T-cell (primary cell): ENCODE results near the gene KLHDC2. TPM values are rescaled to one million over a fixed set of nuclear protein-coding genes. Genes with fewer than 3 reads are reported as not detected.

Experiments used
- ATAC-seq, 4 experiments: fragments of 200-7000 bp in 3 of 4; fragments of 150-1000 bp in 1 of 4; cut with Tn5 transposase; replicated peaks in 1 of 4; 1 replicate in 3 of 4; 2 replicates in 1 of 4; pipeline ENCODE4 v1.10.0; 2021; ENCODE audit warnings: moderate library complexity in 3 of 4, mild to moderate bottlenecking in 2 of 4, moderate number of reproducible peaks in 1 of 4
- CTCF ChIA-PET, 2 donors: fragments of 300-600 bp; sonication (Branson Sonifier 250); formaldehyde crosslinking; loops; one replicate each; lab custom pipeline; 2022; ENCODE audit warnings: antibody characterized with exemption in 2 of 2; lab: Charles Lee
- POLR2A ChIA-PET, 2 donors: fragments of 300-600 bp; sonication (Branson Sonifier 250); formaldehyde crosslinking; loops; one replicate each; lab custom pipeline; 2022; ENCODE audit warnings: antibody characterized with exemption in 2 of 2; lab: Charles Lee
- DNase-seq, 35 experiments: peaks; one replicate each; pipeline versions ENCODE4 v3.0.0 to v3.0.0-alpha.2; 2013 to 2023
- H3K27ac ChIP-seq: one replicate; pipeline ENCODE4 v1.5.1; 2013; ENCODE audit warnings: low read length
- H3K27me3 ChIP-seq, 2 experiments: replicated peaks in 1 of 2; 1 replicate in 1 of 2; 2 replicates in 1 of 2; pipeline versions ENCODE4 v1.6.1 to v1.7.0; 2013; ENCODE audit warnings: low read length in 1 of 2, mixed read lengths in 1 of 2; ENCODE audit not compliant: control insufficient read depth in 2 of 2, insufficient read depth in 2 of 2; ENCODE audit errors: extremely low read depth in 1 of 2
- H3K36me3 ChIP-seq, 2 donors: 1 replicate in 1 of 2; 2 replicates in 1 of 2; pipeline versions ENCODE4 v1.6.1 to v1.7.0; 2013; ENCODE audit warnings: low read length in 1 of 2; ENCODE audit not compliant: control insufficient read depth in 2 of 2, insufficient read depth in 1 of 2; ENCODE audit errors: extremely low read depth in 1 of 2
- H3K4me1 ChIP-seq, 2 experiments: 1 replicate in 1 of 2; 2 replicates in 1 of 2; pipeline versions ENCODE4 v1.6.1 to v1.7.0; 2013; ENCODE audit warnings: low read length in 2 of 2, mixed read lengths in 1 of 2; ENCODE audit not compliant: insufficient read depth in 2 of 2, control insufficient read depth in 1 of 2; ENCODE audit errors: extremely low read depth in 1 of 2
- H3K4me3 ChIP-seq, 2 donors: 1 replicate in 1 of 2; 2 replicates in 1 of 2; pipeline versions ENCODE4 v1.5.1 to v1.7.0; 2013; ENCODE audit warnings: mild to moderate bottlenecking in 2 of 2, low read length in 1 of 2, moderate library complexity in 1 of 2; ENCODE audit not compliant: control insufficient read depth in 1 of 2; ENCODE audit errors: extremely low read depth in 1 of 2
- H3K9me3 ChIP-seq: 2 replicates; pipeline ENCODE4 v1.7.0; 2013
- H3K27ac Mint-ChIP-seq, 2 donors: one replicate each; pipeline ENCODE4 v1.8.0; 2020 to 2021; ENCODE audit warnings: mild to moderate bottlenecking in 2 of 2, mixed read lengths in 2 of 2
- H3K27me3 Mint-ChIP-seq, 2 donors: one replicate each; pipeline ENCODE4 v1.8.0; 2021 to 2022; ENCODE audit warnings: mixed read lengths in 2 of 2
- H3K36me3 Mint-ChIP-seq: one replicate; pipeline ENCODE4 v1.8.0; 2021; ENCODE audit warnings: mixed read lengths
- H3K4me1 Mint-ChIP-seq, 3 donors: one replicate each; pipeline ENCODE4 v1.8.0; 2020 to 2022; ENCODE audit warnings: mixed read lengths in 3 of 3, mild to moderate bottlenecking in 1 of 3
- H3K4me3 Mint-ChIP-seq, 3 donors: one replicate each; pipeline ENCODE4 v1.8.0; 2020 to 2022; ENCODE audit warnings: mild to moderate bottlenecking in 3 of 3, mixed read lengths in 3 of 3, moderate library complexity in 3 of 3
- H3K9me3 Mint-ChIP-seq, 3 donors: one replicate each; pipeline ENCODE4 v1.8.0; 2020 to 2022; ENCODE audit warnings: mixed read lengths in 3 of 3
- WGBS: methylation state at CpG from one replicate; pipeline ENCODE4 v1.1.5; 2013; ENCODE audit warnings: missing lambda C conversion rate; ENCODE audit not compliant: insufficient coverage; 5-methylcytosine and 5-hydroxymethylcytosine counted together
- total RNA-seq, 35 experiments: library from RNA in 6 of 35; stranded (reverse) in 6 of 35; fragments of 120-200 nt in 1 of 35; gene quantifications; one replicate each; pipeline versions ENCODE4 v1.2.1 to v1.2.4 and lab custom pipeline; 2013 to 2026

Gene KLHDC2
- total RNA-seq, 5 donors from 2014 or later (not counting 1 experiment from before 2014, with no cell fraction given) = 69.0 to 115 (median 69.2) TPM

DNA sequence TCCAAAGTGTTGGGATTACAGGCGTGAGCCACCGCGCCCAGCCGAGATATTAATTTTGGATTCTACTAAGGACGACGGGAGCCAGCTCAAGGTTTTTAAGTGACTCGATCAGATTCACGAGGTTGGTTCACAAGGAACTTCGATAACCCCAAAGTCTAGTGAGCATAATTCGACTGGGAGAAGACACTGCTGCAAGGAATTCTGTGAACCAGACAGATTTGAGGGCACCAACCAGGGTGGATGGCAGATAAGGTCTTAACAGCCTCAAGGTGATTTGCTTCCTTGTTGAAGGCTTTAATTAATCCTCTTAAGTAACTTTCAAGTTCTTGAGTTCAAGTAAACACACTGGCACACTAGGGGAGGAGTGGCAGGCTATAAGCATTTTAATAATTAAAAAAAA, 1.1 kb upstream of the KLHDC2 start:
- Mint-ChIP-seq H3K36me3 (peaks cover 3% of the 10 kb centered on the region), H3K27me3 (no peaks in the 10 kb centered on the region), H3K4me3 (peak overlapping the region; percentile 90 to 93 (median 92)), H3K4me1 (peaks cover 33 to 40% (median 38%) of the 10 kb centered on the region in 3 donors), H3K9me3 (no peaks in the 10 kb centered on the region), H3K27ac (peak overlapping the region; percentile 97 to 98)
- peak overlapping the region in 1 of 2 donors; percentile 79 for H3K4me3 ChIP-seq
- H3K36me3 ChIP-seq = no peaks in the 10 kb centered on the region
- no peaks in the 10 kb centered on the region for H3K27me3 ChIP-seq
- DNase-seq (no peak), ATAC-seq (no peak)
- POLR2A ChIA-PET = interaction anchor here (0.5 to 2.4 kb wide), 11 partner anchors 27 to 1079 kb away, joined by 3 to 27 read pairs (median 5); partner anchors contain the start of genes RPS29 (in 2 of the 2), DNAAF2 (in 1 of the 2), MGAT2 (in 1 of the 2) and RPL36AL (in 1 of the 2)
- peak overlapping the region; percentile 98 for H3K27ac ChIP-seq
- CTCF ChIA-PET = interaction anchor here (0.6 to 4.8 kb wide), 14 partner anchors 39 to 347 kb away, joined by 3 to 49 read pairs (median 4); partner anchors contain the start of genes DNAAF2 (in 1 of the 2), NEMF (in 1 of the 2) and RPS29 (in 1 of the 2)
- H3K9me3 ChIP-seq = no peaks in the 10 kb centered on the region
- 92% methylated on average over 9 of the region's 10 CpGs for WGBS
- peaks cover 10 to 32% of the 10 kb centered on the region in 2 experiments for H3K4me1 ChIP-seq

DNA sequence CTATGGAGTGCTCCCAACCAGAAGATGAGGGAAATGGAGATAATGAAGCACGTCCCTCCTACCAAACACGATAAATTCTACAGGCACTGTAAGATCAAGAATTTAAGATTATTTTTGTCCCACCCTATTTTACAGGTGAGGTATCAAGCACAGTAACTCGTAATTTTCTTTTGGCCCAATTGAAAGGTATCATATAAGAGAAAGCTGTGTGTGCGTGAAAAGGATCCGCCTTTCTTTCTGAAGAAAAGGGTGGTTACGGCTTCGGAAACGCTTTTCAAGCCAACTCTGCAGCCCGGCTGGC, 733 bp upstream of the KLHDC2 start:
- Mint-ChIP-seq H3K4me1 (peaks cover 33 to 40% (median 38%) of the 10 kb centered on the region in 3 donors), H3K4me3 (peak overlapping the region; percentile 90 to 93 (median 92)), H3K36me3 (peaks cover 5% of the 10 kb centered on the region), H3K27ac (peak overlapping the region; percentile 97 to 98), H3K27me3 (no peaks in the 10 kb centered on the region), H3K9me3 (no peaks in the 10 kb centered on the region)
- Histone ChIP-seq H3K27me3 (no peaks in the 10 kb centered on the region), H3K27ac (peak overlapping the region; percentile 98), H3K36me3 (peaks cover 0 to 1% of the 10 kb centered on the region in 2 donors), H3K9me3 (no peaks in the 10 kb centered on the region), H3K4me3 (peak overlapping the region in 1 of 2 donors; percentile 79), H3K4me1 (peaks cover 10 to 32% of the 10 kb centered on the region in 2 experiments)
- ATAC-seq = no peak
- ChIA-PET CTCF (interaction anchor here (0.6 to 4.8 kb wide), 17 partner anchors 39 to 347 kb away, joined by 3 to 49 read pairs (median 4); partner anchors contain the start of genes DNAAF2 (in 1 of the 2), MGAT2 (in 1 of the 2), NEMF (in 1 of the 2) and RPL36AL (in 1 of the 2)), POLR2A (interaction anchor here (0.5 to 2.4 kb wide), 13 partner anchors 26 to 1078 kb away, joined by 3 to 27 read pairs (median 5); partner anchors contain the start of genes RPS29 (in 2 of the 2), DNAAF2 (in 1 of the 2), MGAT2 (in 1 of the 2) and RPL36AL (in 1 of the 2))
- whole genome bisulfite sequencing = 1% methylated on average over 7 of the region's 9 CpGs
- no peak for DNase-seq

DNA sequence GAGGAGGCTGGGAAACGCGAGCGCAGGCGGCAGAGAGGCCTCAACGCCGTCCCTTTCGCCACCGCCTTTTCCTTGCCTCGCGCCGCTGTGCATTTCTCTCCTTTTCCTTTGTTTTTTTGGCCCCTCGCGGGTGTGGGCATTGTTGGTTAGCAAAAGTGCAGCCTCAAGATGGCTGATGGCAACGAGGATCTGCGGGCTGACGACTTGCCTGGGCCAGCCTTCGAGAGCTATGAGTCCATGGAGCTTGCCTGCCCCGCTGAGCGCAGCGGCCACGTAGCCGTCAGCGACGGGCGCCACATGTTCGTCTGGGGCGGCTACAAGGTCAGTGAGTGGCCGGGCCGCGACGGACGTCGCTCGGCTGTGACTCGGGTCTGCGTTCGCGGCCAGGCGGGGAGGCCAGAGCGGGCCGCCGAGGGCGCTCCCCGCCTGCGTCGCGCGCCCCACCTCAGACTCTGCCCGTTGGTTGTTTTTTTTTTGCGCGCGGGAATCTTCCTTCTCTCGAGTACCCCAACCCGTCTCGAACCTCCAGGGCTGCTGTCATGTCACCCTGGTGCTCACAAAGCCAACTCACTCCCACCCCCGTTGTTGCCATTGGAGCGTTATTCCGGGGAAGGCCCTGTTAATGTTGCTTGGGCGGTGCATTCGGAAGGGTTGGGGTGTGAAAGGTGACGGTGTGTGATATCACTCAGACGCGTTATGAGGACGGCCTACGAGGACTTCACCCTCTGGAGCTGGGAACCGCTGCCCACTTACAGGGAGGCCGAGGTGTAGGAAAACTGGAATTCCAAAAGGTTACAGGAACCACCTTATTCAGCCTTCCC, 558 bp downstream of the KLHDC2 start:
- Mint-ChIP-seq H3K27me3 (no peaks in the 10 kb centered on the region), H3K27ac (peak overlapping the region; percentile 98 to 99), H3K9me3 (no peaks in the 10 kb centered on the region), H3K36me3 (peaks cover 7% of the 10 kb centered on the region), H3K4me3 (peak overlapping the region; percentile 92 to 98 (median 95)), H3K4me1 (peaks cover 33 to 40% (median 38%) of the 10 kb centered on the region in 3 donors)
- under 1% methylated on average over 49 of the region's 67 CpGs for WGBS
- no peaks in the 10 kb centered on the region for H3K9me3 ChIP-seq
- H3K4me3 ChIP-seq = peak overlapping the region; percentile 98 to 99
- H3K27ac ChIP-seq = peak overlapping the region; percentile 93
- peaks cover 10 to 32% of the 10 kb centered on the region in 2 experiments for H3K4me1 ChIP-seq
- no peaks in the 10 kb centered on the region for H3K27me3 ChIP-seq
- POLR2A ChIA-PET = interaction anchor here (0.6 to 2.4 kb wide), 7 partner anchors 15 to 235 kb away, joined by 3 to 27 read pairs (median 5); partner anchors contain the start of genes DNAAF2 (in 1 of the 2), MGAT2 (in 1 of the 2) and RPL36AL (in 1 of the 2)
- H3K36me3 ChIP-seq = peaks cover 0 to 7% of the 10 kb centered on the region in 2 donors
- CTCF ChIA-PET = interaction anchor here (0.5 to 4.8 kb wide), 11 partner anchors 9 to 553 kb away, joined by 3 to 49 read pairs (median 5); partner anchors contain the start of genes DNAAF2 (in 1 of the 2), MGAT2 (in 1 of the 2), NEMF (in 1 of the 2) and RPL36AL (in 1 of the 2)
- DNase-seq (peak; percentile 36 to 80 (median 68)), ATAC-seq (peak; percentile 29 to 58 (median 34))

DNA sequence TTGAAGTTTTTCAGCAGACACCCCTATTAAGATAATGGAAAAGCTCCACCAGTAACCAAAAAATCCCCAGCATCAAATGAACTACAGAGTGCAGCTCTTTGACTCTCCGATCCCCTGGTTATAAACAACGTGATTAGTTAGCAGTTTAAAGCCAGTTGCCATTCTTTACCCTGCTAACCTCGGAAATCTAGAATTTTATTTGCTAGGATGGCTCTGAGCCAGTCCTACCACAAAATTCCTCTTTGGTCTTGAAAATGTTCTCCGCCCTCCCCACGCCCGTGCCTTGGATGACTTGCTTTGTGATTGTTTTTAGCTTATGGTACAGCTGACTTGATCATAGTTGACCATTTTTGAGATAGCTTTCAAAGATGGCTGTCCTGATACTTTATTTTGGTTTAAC, 1.2 kb downstream of the KLHDC2 start:
- POLR2A ChIA-PET = interaction anchor here (0.5 to 2.4 kb wide), 3 partner anchors 12 to 149 kb away, joined by 6 to 27 read pairs (median 6); partner anchors contain the start of genes MGAT2 (in 1 of the 2) and RPL36AL (in 1 of the 2)
- Mint-ChIP-seq H3K4me1 (peaks cover 36 to 40% (median 38%) of the 10 kb centered on the region in 3 donors), H3K4me3 (peak overlapping the region; percentile 92 to 98 (median 95)), H3K9me3 (no peaks in the 10 kb centered on the region), H3K36me3 (peaks cover 7% of the 10 kb centered on the region), H3K27me3 (no peaks in the 10 kb centered on the region), H3K27ac (peak overlapping the region; percentile 98 to 99)
- no peaks in the 10 kb centered on the region for H3K9me3 ChIP-seq
- peaks cover 10 to 32% of the 10 kb centered on the region in 2 experiments for H3K4me1 ChIP-seq
- peaks cover 0 to 11% of the 10 kb centered on the region in 2 donors for H3K36me3 ChIP-seq
- peak overlapping the region; percentile 93 for H3K27ac ChIP-seq
- WGBS = no CpG with 5 or more reads among the region's 6 CpGs
- ATAC-seq (no peak), DNase-seq (no peak)
- peak overlapping the region; percentile 98 to 99 for H3K4me3 ChIP-seq
- no peaks in the 10 kb centered on the region for H3K27me3 ChIP-seq
- CTCF ChIA-PET = interaction anchor here (0.5 to 4.8 kb wide), 10 partner anchors 25 to 552 kb away, joined by 3 to 49 read pairs (median 4); partner anchors contain the start of genes DNAAF2 (in 1 of the 2), MGAT2 (in 1 of the 2), NEMF (in 1 of the 2) and RPL36AL (in 1 of the 2)

DNA sequence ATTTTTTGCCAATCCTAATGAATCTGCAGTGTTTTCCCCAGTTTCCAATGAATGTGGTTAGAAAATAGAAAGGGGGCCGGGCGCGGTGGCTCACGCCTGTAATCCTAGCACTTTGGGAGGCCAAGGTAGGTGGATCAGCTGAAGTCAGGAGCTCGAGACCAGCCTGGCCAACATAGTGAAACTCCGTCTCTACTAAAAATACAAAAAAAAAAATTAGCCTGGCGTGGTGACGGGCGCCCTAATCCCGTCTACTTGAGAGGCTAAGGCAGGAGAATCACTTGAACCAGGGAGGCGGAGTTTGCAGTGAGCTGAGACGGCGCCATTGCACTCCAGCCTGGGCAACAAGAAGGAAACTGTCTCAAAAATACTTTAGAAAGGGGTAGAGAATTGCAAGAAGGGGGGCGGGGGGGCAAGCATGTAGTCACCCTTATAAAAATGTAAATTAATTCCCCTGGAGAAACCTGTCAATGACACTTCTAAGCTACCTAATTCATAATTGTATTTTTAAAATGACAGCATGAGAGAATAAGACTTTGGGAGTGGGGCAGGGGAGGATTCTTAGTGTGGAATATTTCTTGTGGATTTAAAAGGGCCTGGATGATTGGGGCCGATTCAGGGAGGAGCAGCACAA, 1.7 kb downstream of the KLHDC2 start:
- no peak for ATAC-seq
- H3K4me3 Mint-ChIP-seq = peak overlapping the region; percentile 92 to 98 (median 95)
- no peaks in the 10 kb centered on the region for H3K27me3 ChIP-seq
- H3K4me1 Mint-ChIP-seq = peaks cover 42 to 43% (median 43%) of the 10 kb centered on the region in 3 donors
- no peaks in the 10 kb centered on the region for H3K27me3 Mint-ChIP-seq
- H3K27ac ChIP-seq = peak overlapping the region; percentile 93
- 88% methylated on average over 8 of the region's 15 CpGs for WGBS
- peak overlapping the region in 1 of 2 donors; percentile 98 for H3K4me3 ChIP-seq
- no peaks in the 10 kb centered on the region for H3K9me3 Mint-ChIP-seq
- POLR2A ChIA-PET = interaction anchor here in 1 of 2 donors (0.5 kb wide), 1 partner anchor 11 kb away, joined by 6 read pairs; no protein-coding TSS in a partner anchor
- peaks cover 10 to 32% of the 10 kb centered on the region in 2 experiments for H3K4me1 ChIP-seq
- peak overlapping the region; percentile 98 to 99 for H3K27ac Mint-ChIP-seq
- CTCF ChIA-PET = interaction anchor here (0.6 to 4.8 kb wide), 8 partner anchors 25 to 551 kb away, joined by 3 to 49 read pairs (median 6); partner anchors contain the start of genes DNAAF2 (in 1 of the 2), MGAT2 (in 1 of the 2), NEMF (in 1 of the 2) and RPL36AL (in 1 of the 2)
- peaks cover 0 to 17% of the 10 kb centered on the region in 2 donors for H3K36me3 ChIP-seq
- H3K36me3 Mint-ChIP-seq = peaks cover 11% of the 10 kb centered on the region
- DNase-seq = no peak
- no peaks in the 10 kb centered on the region for H3K9me3 ChIP-seq
